Measurements from ENCODE around the gene TTBK1.

- TF ChIP-seq POLR2A (IDR thresholded peaks at IDR 0.05; ENCODE audit: low read depth, low read length) (no peak), TAF1 (IDR thresholded peaks at IDR 0.05; ENCODE audit: borderline replicate concordance, low read depth, low read length) (no peak), POLR2AphosphoS5 (IDR thresholded peaks at IDR 0.05; ENCODE audit: low read depth, low read length) (no peak)
Measured at GRCh38 chr6:43256670-43257366, 13.5 kb downstream of the TTBK1 start.

Measured in GM12892 (cell line).